Measurements from ENCODE around the gene HSPA5.
A peak's percentile ranks its signal among the peaks of the same experiment; 100 is the strongest.
"Not testable (repeated sequence)": the region's sequence is repeated elsewhere in the genome, so short reads cannot be mapped to it uniquely, and the experiment has no call there.

HSPA5 gene

DNA sequence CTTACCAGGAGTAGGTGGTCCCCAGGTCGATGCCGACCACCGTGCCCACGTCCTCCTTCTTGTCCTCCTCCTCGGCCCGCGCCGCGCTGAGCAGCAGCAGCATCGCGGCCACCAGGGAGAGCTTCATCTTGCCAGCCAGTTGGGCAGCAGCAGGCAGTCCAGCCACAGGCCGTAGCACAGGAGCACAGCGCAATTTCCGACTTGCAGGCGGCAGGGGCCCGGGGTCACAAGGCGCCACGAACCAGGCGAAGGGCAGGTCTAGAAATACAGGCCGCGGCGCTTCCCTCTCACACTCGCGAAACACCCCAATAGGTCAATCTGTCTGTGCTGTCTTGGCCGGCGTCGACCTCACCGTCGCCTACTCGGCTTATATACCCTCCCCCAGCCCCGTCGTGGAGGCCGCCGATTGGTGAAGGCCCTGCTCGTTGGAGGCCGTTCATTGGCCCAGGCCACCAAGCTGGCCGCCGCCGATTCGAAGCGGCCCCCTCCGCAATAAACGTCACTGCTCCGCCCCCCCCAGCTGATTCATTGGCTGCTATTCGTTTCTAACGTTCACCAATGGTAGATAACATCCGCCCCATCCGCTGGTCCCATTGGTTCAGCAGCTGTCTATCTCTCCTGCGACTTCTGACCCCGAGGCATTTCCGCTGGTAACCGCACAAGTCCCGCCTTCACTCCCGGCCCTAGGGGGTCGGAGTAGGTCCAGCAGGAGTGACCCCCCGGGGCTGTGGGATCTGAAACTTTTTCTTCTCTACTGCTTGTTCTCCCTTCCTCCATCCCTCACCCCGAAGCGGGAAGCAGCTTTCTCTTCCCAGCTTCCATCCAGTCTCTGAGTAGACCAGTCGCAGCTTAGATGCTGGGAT is at the start of gene HSPA5:
Gene HSPA5, minus strand, starts transcription at position 344 of the 863 bp plus-strand sequence. Its CDS starts 217 bp downstream, at position 127.
- DNase-seq: peak; percentile 99

GRCh38 chr9:125286935-125287433 is 45.8 kb upstream of the HSPA5 start:
- DNase-seq: not testable (repeated sequence)

DNA sequence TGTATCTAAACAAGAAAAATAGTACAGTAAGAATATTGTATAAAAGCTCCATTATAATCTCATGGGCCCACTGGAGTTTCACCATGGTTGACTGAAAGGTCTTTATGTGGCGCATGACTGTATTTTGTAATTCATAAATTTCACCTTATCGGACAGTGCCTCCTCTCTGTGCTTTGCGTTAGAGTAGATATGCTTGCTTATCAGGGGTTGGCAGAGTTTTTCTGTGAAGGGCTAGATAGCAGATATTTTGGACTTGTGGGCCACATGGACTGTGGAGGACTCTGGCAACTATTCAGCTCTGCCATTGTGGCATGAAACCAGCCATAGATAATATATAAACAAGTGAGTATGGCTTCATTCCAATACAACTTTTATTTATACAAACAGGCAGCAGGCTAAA is 43.7 kb upstream of the HSPA5 start:
- no peak for DNase-seq

- DNase-seq: no peak
Observed at GRCh38 chr9:125280945-125281344, 39.8 kb upstream of the HSPA5 start.

- no peak for DNase-seq
Observed at GRCh38 chr9:125277411-125277810, 36.3 kb upstream of the HSPA5 start.

DNA sequence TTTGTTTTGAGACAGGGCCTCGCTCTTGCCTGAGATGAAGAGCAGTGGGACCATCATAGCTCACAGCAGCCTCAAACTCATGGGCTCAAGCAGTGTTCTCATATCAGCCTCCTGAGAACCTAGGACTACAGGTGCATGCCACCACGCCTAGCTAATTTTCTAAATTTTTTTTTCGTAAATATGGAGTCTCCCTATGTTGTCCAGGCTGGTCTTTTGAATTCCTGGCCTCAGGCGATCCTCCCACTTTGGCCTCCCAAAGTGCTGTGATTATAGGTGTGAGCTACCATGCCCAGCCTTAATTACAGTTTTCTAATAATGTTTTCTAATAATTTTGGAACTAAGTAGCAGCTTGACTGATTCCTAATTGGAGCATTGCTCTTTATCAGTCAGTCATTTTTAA is 35.6 kb upstream of the HSPA5 start:
- no peak for DNase-seq

- DNase-seq: no peak
Observed at GRCh38 chr9:125272697-125273096, 31.6 kb upstream of the HSPA5 start.

GRCh38 chr9:125271081-125271480 is 29.9 kb upstream of the HSPA5 start:
- DNase-seq: no peak

- no peak for DNase-seq
Observed at GRCh38 chr9:125269014-125269397, 27.9 kb upstream of the HSPA5 start.

GRCh38 chr9:125268394-125269013 is 27.4 kb upstream of the HSPA5 start:
- no peak for DNase-seq

- DNase-seq: not testable (repeated sequence)
Observed at GRCh38 chr9:125264068-125264467, 22.9 kb upstream of the HSPA5 start.

DNA sequence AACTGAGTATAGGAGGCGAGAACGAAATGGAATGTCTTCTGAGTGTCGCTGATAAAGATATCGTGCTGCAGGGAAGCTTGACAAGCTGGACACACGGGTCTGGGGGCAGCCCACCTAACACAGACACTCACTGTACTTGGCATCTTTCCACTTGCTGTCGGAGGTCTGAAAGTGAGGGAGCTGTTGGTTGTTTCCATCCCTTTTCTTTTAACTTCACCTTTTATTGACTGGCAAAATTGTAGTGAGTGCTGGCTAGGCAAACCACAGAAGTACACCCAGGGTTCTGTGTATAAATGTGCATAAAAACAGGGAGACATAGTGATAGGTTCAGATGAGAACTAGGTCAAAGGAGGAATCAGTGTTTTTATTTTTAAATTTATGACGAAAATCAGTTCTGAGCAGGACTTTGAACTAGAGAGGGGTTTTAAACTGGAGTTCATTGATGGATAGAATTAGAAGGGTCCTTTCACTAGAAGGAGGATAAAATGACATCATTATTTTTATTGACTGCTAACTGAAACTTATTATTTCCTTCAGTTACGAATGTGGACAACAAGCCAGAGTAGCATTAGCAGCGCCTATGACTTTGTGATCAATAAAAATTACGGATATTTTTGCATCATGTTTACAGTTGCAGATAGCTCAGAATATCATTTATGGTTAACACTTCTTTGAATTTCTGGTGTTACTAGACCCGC is 21.3 kb upstream of the HSPA5 start:
- no peak for DNase-seq

GRCh38 chr9:125261501-125262293 is 20.6 kb upstream of the HSPA5 start, which contains the start of gene GAPVD1:
Gene GAPVD1 (plus strand): TSS chr9:125261826. CDS start chr9:125298922, 37,096 bp downstream.
- peak; percentile 79 for DNase-seq

DNA sequence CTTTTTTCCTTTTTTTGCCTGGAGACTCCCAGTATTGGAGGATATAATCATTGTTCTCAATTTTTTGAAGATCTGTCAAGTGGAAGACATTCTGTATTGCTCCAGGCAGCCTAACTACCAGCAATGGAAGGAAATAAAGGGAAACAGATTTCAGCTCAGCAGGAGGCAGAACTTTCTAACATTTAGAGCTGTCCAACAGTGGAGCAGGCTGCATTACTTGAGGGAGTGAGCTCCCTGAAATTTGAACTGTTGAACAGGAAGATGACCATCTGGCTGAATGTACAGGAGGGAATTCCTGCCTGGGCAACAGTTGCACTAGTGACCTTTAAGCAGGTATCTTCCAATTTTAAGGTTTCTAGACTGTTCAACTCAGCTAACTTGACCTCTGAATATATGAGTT is 19.4 kb upstream of the HSPA5 start:
- DNase-seq: no peak

DNA sequence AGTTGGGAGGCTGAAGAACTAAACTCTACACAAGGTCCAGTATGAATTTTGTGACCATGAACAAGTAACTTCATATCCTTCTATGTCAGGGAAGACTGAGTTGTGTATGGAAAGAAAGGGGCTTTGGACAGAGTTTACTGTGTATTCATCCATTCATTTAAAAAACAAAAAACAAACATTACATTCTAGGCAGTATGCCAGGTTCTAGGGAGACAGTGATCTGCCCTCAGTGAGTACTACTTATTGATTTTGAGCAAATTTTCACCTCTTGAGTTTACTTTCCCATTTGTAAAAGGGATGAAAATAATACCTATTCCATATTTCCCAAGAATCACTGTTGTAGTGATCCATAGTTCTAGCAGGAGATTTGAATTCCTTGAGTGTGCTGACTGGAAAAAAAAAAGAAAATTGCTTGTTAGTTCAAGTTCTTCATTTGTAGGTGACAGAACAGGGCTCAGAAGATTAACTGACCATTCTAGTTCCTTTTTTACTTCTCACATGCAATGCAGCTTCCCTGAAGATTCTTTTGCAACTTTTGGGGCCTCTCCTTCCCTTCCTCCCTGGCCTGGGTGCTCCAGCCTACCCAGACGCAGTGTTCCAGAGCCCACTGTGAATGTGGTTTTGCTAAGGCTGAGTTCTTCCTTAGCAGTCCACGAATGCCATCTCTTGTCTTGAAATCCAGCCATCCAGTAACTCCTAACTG is 17.8 kb upstream of the HSPA5 start:
- no peak for DNase-seq

DNA sequence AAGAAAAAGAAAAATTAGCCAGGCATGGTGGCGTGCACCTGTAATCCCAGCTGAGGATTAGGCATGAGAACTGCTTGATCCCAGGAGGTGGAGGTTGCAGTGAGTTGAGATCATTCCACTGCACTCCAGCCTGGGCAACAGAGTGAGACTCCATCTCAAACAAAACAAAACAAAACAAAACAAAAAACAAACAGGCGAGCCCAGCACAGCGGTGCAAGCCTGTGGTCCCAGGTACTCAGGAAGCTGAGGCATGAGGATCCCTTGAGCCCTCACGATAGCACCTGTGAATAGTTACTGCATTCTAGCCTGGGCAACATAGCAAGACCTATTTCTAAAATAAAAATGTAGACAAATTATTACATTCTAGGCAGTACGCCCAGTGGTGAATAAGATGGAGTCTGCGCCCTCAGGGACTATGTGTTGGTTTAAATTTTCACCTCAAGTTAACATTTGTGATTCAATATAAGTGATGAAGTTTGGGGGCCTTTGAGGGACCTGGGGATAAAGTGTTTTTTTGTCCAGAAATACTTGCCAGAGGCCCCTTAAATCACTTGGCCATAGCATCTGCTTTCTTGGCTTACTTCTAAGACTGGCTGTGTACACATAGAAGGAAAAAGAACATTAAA is 17.1 kb upstream of the HSPA5 start:
- no peak for DNase-seq

- no peak for DNase-seq
Observed at GRCh38 chr9:125255781-125256391, 14.7 kb upstream of the HSPA5 start.

DNA sequence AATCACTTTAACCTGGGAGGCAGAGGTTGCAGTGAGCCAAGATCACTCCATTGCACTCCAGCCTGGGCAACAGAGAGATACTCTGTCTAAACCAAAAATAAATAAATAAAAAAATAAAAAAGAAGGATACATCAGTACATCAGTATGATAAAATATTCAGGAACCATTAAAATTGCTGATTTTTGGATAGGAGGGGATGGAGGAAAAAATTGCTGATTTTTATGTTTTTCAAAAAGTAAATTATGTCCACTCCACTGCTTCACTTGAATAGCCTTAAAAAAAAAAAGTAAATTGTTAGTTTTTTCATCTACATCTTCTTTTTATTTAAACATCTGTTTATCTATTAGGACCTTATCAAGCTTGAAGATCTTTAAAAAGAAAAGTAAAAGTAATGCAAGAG is 13.1 kb upstream of the HSPA5 start:
- DNase-seq: no peak

- no peak for DNase-seq
Observed at GRCh38 chr9:125246261-125246667, 5.1 kb upstream of the HSPA5 start.

DNA sequence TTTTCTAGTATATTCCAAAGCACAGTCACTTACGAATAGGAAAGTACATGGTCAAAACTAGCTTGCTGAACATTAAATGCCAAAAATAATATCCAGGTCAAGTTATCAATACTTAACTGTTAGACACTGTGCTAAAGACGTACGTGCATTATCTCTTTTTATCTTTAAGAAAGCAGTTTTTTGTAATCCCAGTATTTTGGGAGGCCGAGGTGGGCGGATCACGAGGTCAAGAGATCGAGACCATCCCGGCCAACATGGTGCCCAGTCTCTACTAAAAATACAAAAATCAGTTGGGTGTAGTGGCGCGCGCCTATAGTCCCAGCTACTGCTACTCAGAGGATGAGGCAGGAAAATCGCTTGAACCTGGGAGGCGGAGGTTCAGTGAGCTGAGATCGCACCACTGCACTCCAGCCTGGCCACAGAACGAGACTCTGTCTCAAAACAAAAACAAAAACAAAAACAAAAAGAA is 2.7 kb upstream of the HSPA5 start:
- no peak for DNase-seq

Data from activated T-cell treated with anti-CD3 and anti-CD28 coated beads for 4 hours (primary cell).